Measurements from ENCODE around the gene COP1.
"Not testable (repeated sequence)": the region's sequence is repeated elsewhere in the genome, so short reads cannot be mapped to it uniquely, and the experiment has no call there.

Gene COP1

GRCh38 chr1:175992202-175992601 is 214.9 kb downstream of the COP1 start:
- H3K27ac ChIP-seq; H3K9me3 ChIP-seq (ENCODE audit: low read depth, low read length); H3K4me3 ChIP-seq; DNase-seq (ENCODE audit: low read depth, low spot score); H3K9ac ChIP-seq (ENCODE audit: insufficient read length); H3K36me3 ChIP-seq (ENCODE audit: insufficient read depth, low read length): not testable (repeated sequence)

- Histone ChIP-seq H3K4me3 (no peak overlapping the region), H3K9ac (ENCODE audit: insufficient read length) (no peak overlapping the region), H3K27ac (0 out of 2 replicates have a peak overlapping the region, but pooled peaks have one; percentile 22), H3K36me3 (ENCODE audit: insufficient read depth, low read length) (peaks cover 64% of the 10 kb centered on the region), H3K9me3 (ENCODE audit: low read depth, low read length) (peaks cover 12% of the 10 kb centered on the region; the same call in 1 of the 2 replicates)
- no peak for TF ChIP-seq POLR2AphosphoS5 (IDR thresholded peaks at IDR 0.05; ENCODE audit: borderline replicate concordance, low read depth, low read length)
- TF ChIP-seq EZH2 (IDR thresholded peaks at IDR 0.05), result no peak
- TF ChIP-seq FOXP2 (optimal IDR thresholded peaks at IDR 0.05; ENCODE audit: control extremely low read depth, extremely low read length, insufficient read depth), result no peak
- no peak for DNase-seq (ENCODE audit: low read depth, low spot score)
These were observed 222.3 kb downstream of the COP1 start for GRCh38 chr1:175984813-175985212.

- Histone ChIP-seq H3K4me3 (no peak overlapping the region), H3K27ac (no peak overlapping the region)
These were observed 222.9 kb downstream of the COP1 start for GRCh38 chr1:175984057-175984812.

GRCh38 chr1:175983363-175983762 is 223.7 kb downstream of the COP1 start:
- not testable (repeated sequence) for H3K4me3 ChIP-seq; H3K27ac ChIP-seq; H3K9ac ChIP-seq (ENCODE audit: insufficient read length); DNase-seq (ENCODE audit: low read depth, low spot score)
- Histone ChIP-seq H3K36me3 (ENCODE audit: insufficient read depth, low read length) (peaks cover 62% of the 10 kb centered on the region), H3K9me3 (ENCODE audit: low read depth, low read length) (peaks cover 12% of the 10 kb centered on the region; the same call in 1 of the 2 replicates)

More at GRCh38 chr1:175984057-175984812, 222.9 kb downstream of the COP1 start:
- Histone ChIP-seq H3K36me3 (ENCODE audit: insufficient read depth, low read length) (peaks cover 64% of the 10 kb centered on the region), H3K9ac (ENCODE audit: insufficient read length) (no peak overlapping the region), H3K9me3 (ENCODE audit: low read depth, low read length) (peaks cover 12% of the 10 kb centered on the region; the same call in 1 of the 2 replicates)
- no peak for TF ChIP-seq POLR2AphosphoS5 (IDR thresholded peaks at IDR 0.05; ENCODE audit: borderline replicate concordance, low read depth, low read length)
- no peak for TF ChIP-seq FOXP2 (optimal IDR thresholded peaks at IDR 0.05; ENCODE audit: control extremely low read depth, extremely low read length, insufficient read depth)
- no peak for TF ChIP-seq EZH2 (IDR thresholded peaks at IDR 0.05)
- DNase-seq (ENCODE audit: low read depth, low spot score), result no peak

- peaks cover 12% of the 10 kb centered on the region; the same call in 1 of the 2 replicates for H3K9me3 ChIP-seq (ENCODE audit: low read depth, low read length)
- H3K9ac ChIP-seq (ENCODE audit: insufficient read length), result no peak overlapping the region
- DNase-seq (ENCODE audit: low read depth, low spot score), result no peak
- TF ChIP-seq EZH2 (IDR thresholded peaks at IDR 0.05), result no peak
- TF ChIP-seq FOXP2 (optimal IDR thresholded peaks at IDR 0.05; ENCODE audit: control extremely low read depth, extremely low read length, insufficient read depth), result no peak
- no peak for TF ChIP-seq POLR2AphosphoS5 (IDR thresholded peaks at IDR 0.05; ENCODE audit: borderline replicate concordance, low read depth, low read length)
- H3K4me3 ChIP-seq, result no peak overlapping the region
- peaks cover 46% of the 10 kb centered on the region for H3K36me3 ChIP-seq (ENCODE audit: insufficient read depth, low read length)
- H3K27ac ChIP-seq, result no peak overlapping the region
These were observed 226.0 kb downstream of the COP1 start for GRCh38 chr1:175981128-175981527.

GRCh38 chr1:175978926-175979325 is 228.2 kb downstream of the COP1 start:
- DNase-seq (ENCODE audit: low read depth, low spot score), result no peak
- Histone ChIP-seq H3K9me3 (ENCODE audit: low read depth, low read length) (peaks cover 12% of the 10 kb centered on the region; the same call in 1 of the 2 replicates), H3K27ac (0 out of 2 replicates have a peak overlapping the region, but pooled peaks have one; percentile 27), H3K36me3 (ENCODE audit: insufficient read depth, low read length) (peaks cover 29% of the 10 kb centered on the region), H3K9ac (ENCODE audit: insufficient read length) (no peak overlapping the region), H3K4me3 (no peak overlapping the region)
- TF ChIP-seq EZH2 (IDR thresholded peaks at IDR 0.05), result no peak
- no peak for TF ChIP-seq POLR2AphosphoS5 (IDR thresholded peaks at IDR 0.05; ENCODE audit: borderline replicate concordance, low read depth, low read length)
- no peak for TF ChIP-seq FOXP2 (optimal IDR thresholded peaks at IDR 0.05; ENCODE audit: control extremely low read depth, extremely low read length, insufficient read depth)

GRCh38 chr1:175978476-175978875 is 228.6 kb downstream of the COP1 start:
- DNase-seq (ENCODE audit: low read depth, low spot score), result no peak
- Histone ChIP-seq H3K9me3 (ENCODE audit: low read depth, low read length) (peaks cover 9% of the 10 kb centered on the region; the same call in 1 of the 2 replicates), H3K36me3 (ENCODE audit: insufficient read depth, low read length) (peaks cover 24% of the 10 kb centered on the region), H3K27ac (0 out of 2 replicates have a peak overlapping the region, but pooled peaks have one; percentile 14), H3K4me3 (no peak overlapping the region), H3K9ac (ENCODE audit: insufficient read length) (no peak overlapping the region)
- no peak for TF ChIP-seq EZH2 (IDR thresholded peaks at IDR 0.05)
- no peak for TF ChIP-seq FOXP2 (optimal IDR thresholded peaks at IDR 0.05; ENCODE audit: control extremely low read depth, extremely low read length, insufficient read depth)
- TF ChIP-seq POLR2AphosphoS5 (IDR thresholded peaks at IDR 0.05; ENCODE audit: borderline replicate concordance, low read depth, low read length), result no peak

- H3K9ac ChIP-seq (ENCODE audit: insufficient read length), result no peak overlapping the region
- DNase-seq (ENCODE audit: low read depth, low spot score), result no peak
- no peak overlapping the region for H3K27ac ChIP-seq
- TF ChIP-seq FOXP2 (optimal IDR thresholded peaks at IDR 0.05; ENCODE audit: control extremely low read depth, extremely low read length, insufficient read depth), result no peak
- TF ChIP-seq POLR2AphosphoS5 (IDR thresholded peaks at IDR 0.05; ENCODE audit: borderline replicate concordance, low read depth, low read length), result no peak
- TF ChIP-seq EZH2 (IDR thresholded peaks at IDR 0.05), result no peak
- no peak overlapping the region for H3K4me3 ChIP-seq
- peaks cover 12% of the 10 kb centered on the region for H3K36me3 ChIP-seq (ENCODE audit: insufficient read depth, low read length)
- H3K9me3 ChIP-seq (ENCODE audit: low read depth, low read length), result peaks cover 6% of the 10 kb centered on the region; the same call in 1 of the 2 replicates
These were observed 230.0 kb downstream of the COP1 start for GRCh38 chr1:175976865-175977642.

All from SK-N-MC (cell line).